HG03565 (cell line): ENCODE data around the gene MYO15A.

Experiments used
- ATAC-seq: cut with Tn5 transposase; IDR thresholded peaks from one replicate; pipeline ENCODE4 v1.9.1; 2021; ENCODE audit warnings: mild to moderate bottlenecking, moderate library complexity; ENCODE audit not compliant: unreplicated experiment

The MYO15A gene

DNA sequence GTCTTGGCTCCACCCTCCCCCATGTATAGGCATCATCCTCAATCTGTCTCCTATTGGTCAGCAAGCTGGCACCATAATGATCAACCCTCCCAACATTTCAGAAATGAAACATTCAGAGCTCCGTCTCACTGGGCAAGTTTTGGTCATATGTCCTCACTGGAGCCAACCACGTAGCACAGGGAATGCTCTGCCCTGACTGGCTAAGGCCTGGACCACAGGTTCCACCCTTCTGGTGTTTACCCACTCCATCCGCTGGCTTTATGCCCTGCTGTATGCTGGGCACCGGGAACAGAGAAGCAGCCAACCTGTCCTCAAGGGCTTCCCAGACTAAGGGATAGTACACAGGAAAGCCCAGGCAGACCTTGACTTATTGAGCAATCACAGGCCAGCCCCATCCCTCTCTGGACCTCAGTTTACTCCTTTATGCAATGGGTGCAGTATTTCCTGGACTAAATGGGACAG, 20.5 kb downstream of the MYO15A start:
- no peak for ATAC-seq

DNA sequence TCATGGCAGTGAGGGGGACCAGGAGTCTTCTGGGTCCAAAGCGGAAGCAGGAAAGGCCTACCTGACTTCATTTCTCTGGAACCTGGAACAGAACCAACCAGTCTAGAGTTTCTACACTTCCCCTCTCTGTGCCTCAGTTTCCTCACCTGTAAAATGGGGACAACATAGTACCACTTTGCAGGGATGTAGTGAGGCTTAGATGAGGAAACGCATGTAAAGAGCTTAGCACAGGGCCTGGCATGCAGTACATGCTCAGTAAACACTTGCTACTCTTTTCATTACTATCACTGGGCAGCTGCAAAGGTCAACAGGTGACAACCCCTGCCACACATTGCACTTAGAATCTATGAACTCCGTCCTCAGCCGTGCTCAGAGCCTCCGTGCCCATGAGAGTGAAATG, 24.2 kb downstream of the MYO15A start:
- no peak for ATAC-seq

DNA sequence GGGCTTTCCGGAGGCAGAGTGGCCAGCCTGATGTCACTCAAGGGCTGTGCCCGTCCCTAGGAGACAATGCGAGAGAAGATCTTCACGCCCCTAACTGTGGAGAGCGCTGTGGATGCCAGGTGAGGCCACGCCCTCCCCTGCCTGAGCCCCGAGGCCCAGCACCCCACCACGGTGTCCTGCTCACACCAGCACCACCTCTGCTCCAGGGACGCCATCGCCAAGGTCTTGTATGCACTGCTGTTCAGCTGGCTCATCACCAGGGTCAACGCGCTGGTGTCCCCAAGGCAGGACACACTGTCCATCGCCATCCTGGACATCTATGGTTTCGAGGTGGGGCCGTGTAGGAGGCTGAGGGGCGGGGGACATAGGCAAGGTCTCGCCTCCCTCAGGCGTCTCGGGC, 27.8 kb downstream of the MYO15A start:
- ATAC-seq = no peak

DNA sequence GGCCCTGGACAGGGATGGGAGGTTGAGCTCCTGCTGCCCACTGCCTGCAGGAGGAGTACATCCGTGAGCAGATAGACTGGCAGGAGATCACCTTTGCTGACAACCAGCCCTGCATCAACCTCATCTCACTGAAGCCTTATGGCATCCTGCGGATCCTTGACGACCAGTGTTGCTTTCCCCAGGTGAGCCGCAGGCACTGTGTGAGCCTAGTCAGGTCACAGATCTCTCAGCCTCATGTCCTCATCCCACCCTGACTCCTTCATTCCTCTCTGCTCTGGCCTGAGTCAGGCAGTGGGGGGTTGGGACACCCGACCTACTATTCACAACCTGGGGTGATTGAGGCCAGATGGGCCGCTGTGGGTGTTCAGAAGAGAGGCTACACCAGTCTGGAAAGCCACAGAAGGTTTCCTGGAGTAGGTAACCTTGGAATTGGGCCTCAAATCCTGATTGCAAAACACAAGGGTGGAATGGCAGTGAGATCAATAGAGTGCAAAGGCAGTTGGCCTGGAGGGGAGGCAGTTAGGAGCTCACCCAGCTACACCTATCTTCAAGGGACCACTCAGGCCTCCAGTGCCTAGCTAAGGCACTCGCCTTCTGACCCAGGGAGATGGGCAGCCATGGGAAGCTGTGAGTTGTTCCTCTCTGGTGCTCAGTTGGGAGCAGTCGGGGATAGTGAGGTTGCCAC, 29.7 kb downstream of the MYO15A start:
- no peak for ATAC-seq

DNA sequence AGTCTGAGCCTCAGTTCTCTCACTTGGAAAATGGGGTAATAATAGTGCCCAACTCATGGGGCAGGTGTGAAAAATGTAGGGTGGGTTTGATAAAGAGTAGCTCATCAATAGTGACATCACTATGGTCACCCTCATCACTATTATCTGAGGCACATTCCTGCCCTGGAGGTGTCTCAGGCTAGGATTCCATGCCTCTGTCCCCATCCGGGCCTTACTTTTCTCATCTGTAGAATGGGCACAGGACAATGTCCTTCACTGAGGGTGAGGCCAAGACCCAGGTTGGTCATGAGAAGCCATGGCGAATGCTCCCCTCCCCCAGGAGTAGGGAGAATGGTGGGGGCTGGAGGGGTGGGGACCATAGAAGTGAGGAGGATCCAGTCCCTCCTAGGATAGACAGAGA, 30.5 kb downstream of the MYO15A start:
- ATAC-seq = no peak

DNA sequence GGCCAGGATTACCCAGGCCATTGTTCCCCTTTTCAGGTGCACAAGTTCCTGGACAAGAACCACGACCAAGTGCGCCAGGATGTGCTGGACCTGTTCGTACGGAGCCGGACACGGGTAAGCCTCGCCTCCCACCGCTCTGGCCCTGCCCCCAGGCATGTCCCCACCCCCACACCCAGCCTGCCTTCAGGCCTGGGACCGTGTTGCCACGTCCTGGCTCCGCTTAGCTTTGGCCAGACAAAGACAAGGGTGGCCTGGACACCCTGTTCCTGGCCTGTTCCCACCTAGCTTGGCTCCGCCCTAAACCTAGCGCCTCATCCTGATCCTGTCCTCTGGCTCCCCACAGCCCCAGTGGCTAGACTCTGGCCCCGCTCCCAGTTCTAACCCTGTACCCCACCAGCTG, 30.9 kb downstream of the MYO15A start:
- no peak for ATAC-seq

DNA sequence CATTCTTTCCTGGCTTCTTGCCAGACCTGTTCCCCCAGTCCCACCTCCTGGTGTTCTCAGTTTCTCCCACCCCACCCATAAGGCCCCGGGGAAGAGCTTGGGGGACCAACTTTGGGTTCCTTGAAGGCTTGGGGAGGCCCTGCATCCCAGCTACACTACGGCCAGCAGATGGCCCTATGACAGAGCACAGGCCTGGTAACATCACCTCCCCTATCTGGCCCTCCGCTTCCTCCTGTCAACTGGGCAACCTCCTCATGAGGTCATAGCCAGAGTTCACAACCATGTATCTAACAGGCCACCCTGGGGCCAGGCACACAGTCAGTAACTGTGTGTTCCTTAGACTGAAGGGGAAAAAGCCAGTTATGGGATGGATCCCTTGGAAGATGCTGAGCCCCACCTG, 31.4 kb downstream of the MYO15A start:
- no peak for ATAC-seq

DNA sequence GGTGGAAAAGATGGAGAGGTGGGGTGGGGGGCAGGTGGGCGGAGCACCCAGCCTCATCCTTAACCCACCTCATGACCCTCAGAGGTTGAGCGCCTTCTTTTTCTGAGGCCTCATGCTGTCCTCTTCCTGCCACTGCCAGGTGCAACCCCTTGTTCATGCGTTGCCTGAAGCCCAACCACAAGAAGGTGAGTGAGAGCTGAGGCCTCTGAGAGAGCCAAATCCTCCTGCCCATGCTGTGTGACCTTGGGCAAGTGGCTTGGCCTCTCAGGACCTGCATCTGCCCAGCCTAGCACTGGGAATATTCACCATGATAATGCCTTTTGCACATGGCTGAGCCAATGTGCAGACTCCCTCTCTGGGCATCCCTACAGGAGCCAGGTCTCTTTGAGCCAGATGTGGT, 32.1 kb downstream of the MYO15A start:
- ATAC-seq = no peak

DNA sequence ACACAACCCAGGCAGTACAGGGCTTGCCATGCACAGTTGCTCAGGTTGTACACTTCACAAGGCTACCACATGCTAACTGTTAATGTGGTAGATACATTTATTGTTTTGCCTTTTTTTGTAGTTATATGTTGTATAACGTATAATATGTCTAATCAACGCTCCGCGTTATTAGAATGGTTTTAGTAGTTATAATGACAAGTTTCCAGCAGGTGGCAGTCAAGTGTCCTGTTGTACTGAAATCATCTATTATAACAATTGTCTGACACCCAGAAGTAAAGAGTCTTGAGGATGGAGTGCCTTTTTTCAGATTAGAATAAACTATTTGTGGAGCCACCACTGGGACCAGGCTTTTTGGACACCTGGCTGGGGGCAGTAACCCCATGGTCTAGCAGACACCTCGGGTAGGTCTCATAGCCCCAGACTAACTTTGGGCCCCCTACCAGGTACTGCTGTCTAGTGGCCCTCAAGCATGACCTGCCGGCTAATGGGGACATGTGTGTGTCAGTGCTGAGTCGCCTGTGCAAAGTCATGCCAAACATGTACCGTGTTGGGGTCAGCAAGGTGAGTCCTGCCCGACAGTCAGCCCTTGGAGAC, 32.8 kb downstream of the MYO15A start:
- no peak for ATAC-seq

DNA sequence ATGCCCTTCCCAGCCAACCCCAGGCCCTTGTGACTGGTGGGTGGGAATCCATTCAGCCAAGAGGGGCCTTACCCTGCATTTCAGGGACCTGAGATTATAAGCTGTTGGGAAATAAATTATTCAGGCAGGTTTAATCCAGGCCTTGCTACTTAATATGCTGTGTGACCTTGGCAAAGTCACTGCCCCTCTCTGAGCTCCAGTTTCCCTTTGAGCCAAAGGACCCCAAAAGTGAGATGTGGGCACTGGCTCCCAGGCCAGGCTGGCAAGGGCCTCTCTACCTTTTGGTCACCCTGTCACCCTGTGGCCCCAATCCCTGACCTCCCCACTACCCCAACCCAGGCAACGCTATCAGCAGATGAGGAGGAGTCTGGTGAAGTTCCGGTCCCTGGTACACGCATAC, 33.9 kb downstream of the MYO15A start:
- no peak for ATAC-seq

DNA sequence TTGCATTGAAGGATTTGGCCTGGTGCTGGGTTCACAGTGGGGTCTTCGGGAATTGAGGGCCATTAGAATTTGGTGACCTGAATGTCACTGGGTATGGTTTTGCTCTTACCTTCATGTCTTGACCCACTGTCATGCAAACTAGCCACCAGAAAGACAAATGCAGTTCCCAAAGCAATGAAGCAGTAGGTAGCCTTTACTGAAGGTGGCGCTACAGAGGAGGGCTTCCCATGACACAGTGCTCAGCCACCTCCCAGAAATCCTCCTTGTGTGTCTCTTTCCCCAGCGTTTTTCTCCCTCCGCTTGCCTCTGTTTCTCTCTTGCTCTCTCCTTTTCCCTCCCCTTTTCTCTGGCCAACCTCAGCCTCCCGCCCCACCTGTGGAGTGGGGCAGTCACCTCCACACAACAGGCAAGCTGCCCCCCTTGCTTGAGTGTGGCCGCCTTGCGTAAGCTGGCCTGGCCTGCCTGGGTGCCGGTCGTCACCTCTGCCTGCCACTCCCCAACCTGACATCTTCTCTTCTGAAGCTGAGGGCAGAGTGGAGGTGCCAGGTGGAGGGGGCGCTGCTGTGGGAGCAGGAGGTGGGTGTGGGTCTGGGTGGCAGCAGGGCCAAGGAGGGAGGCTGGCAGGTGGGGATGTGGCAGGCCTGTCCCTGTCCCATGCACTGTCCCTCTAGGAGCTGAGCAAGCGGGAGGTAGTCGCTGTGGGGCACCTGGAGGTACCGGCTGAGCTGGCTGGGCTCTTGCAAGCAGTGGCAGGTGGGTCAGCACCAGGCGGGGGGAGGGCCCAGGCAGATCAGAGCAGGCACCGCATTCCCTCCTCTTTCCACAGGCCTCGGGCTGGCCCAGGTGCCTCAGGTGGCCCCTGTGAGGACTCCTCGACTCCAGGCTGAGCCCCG, 34.7 kb downstream of the MYO15A start:
- no peak for ATAC-seq

DNA sequence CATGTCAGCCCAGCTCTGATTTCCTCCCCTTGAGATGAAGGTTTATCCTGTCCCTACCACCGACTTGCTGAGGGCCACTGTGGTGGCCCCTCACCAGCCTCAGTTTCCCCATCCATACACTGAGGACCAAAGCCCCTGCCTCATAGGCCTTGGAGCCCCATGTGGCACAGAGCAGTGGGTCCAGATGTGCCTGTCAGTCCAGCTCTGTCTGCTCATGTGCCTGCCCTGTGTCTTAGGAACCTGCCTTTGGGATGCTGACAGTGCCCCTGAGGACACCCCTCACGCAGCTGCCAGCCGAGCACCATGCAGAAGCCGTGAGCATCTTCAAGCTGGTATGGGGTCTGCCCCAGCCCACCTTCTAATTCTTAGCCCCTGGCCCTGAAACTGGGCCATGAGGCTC, 35.7 kb downstream of the MYO15A start:
- ATAC-seq = no peak

DNA sequence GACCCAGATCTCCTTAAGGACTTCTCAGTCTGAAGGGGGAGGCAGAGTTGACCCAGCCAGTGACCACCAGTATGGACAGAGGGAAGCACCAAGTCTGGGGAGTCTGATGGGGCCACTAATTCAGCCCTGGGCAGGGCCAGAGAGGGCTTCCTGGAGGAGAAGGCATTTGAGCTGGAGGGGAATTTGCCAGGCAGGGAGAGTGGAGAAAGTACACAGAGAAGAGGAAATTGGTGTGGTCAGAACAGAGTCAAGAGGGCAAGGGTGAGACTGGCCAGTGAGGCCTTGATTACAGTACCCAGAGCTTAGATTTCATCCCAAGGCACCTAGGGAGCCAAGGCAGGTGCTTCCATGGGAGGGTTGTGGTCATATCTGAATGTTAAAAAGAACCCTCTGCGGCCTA, 36.3 kb downstream of the MYO15A start:
- no peak for ATAC-seq

DNA sequence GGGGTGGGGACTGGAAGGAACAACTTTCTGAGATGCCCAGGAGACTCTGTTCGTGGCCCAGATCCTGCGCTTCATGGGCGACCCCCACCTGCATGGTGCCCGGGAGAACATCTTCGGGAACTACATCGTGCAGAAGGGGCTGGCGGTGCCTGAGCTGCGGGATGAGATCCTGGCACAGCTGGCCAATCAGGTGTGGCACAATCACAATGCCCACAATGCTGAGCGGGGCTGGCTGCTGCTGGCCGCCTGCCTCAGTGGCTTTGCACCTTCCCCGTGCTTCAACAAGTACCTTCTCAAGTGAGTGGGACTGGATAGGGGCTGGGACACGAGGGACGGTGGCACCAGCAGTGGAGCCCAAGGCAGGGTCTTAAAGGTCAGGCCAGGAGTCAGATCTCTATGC, 37.3 kb downstream of the MYO15A start:
- no peak for ATAC-seq

DNA sequence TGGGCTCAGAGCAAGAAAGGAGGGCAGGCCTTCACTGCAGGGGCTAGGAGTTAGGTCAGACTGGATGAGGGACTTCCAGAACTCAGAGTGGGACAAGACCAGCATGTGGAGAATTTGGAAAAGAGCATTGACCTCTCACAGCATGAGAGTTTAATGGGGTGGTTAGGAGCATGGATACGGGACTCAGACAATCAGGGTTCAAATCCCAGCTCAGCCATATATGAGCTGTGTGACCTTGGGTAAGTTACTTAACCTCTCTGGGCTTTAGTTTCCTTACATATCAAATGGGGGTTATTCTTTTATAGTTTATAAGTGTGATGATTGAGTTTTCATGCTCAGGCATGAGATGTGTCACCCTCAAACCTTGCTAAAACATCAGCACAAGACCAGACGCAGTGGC, 37.7 kb downstream of the MYO15A start:
- no peak for ATAC-seq

DNA sequence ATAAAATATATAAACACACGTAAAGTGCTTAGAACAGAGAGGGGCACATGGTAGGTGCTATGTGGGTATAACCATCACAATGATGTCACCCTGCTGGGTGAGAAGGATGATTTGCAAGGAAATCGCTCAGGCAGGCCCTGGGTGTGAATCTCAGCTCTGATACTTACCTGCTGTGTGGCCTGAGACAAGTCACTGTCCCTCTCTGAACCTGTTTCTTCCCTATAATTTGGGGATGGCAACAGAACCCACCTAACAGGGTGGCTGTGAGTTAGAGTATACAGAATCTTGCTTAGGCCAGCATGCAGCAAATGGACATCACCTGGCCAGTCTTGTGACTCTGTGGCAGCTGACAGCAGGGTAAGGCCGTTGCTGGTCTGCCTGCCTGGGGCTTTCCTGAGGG, 38.4 kb downstream of the MYO15A start:
- no peak for ATAC-seq

DNA sequence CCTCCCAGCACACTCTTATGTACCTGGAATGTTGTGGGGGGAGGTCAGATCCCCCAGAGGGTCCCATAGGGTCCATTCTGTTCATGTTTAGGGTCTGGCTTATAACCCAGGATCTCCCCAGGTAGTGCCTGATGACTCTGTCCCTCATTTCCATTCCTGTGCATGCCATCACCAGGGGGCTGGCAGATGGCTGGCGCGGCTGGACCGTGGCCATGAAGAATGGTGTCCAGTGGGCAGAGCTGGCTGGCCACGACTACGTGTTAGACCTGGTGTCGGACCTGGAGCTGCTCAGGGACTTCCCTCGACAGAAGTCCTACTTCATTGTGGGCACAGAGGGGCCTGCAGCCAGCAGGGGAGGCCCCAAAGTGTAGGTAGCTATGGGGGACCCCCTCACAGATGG, 40.0 kb downstream of the MYO15A start:
- no peak for ATAC-seq

DNA sequence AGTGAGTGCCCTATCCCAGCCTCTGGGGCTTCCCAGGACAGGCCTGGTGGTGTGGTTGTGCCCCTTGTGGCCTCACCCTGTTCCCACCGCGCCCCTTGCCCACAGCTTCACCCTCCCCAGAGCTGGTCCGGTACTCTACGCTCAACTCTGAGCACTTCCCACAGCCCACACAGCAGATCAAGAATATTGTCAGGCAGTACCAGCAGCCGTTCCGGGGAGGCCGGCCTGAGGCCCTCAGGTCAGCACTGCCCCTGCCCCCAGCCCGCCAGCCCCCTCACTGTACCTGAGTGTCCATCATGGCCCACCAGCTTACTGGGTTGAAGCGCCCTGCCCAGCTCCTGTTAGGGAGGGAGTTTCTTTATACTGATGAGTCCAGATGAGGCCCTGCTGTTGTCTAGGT, 42.7 kb downstream of the MYO15A start:
- ATAC-seq = no peak

DNA sequence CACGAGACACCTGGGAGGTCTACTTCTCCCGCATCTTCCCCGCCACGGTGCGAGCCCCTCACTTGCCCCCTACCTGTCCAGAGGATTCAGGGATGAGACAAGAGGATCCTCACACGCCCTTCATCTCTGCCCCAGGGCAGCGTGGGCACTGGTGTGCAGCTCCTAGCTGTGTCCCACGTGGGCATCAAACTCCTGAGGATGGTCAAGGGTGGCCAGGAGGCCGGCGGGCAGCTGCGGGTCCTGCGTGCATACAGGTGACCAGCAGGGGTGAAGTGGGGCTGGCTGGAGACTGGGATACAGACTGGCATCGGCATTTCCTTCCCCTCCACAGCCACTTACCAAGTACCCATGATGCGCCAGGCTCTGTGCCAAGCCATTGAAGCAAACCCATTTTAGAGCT, 46.6 kb downstream of the MYO15A start:
- no peak for ATAC-seq

DNA sequence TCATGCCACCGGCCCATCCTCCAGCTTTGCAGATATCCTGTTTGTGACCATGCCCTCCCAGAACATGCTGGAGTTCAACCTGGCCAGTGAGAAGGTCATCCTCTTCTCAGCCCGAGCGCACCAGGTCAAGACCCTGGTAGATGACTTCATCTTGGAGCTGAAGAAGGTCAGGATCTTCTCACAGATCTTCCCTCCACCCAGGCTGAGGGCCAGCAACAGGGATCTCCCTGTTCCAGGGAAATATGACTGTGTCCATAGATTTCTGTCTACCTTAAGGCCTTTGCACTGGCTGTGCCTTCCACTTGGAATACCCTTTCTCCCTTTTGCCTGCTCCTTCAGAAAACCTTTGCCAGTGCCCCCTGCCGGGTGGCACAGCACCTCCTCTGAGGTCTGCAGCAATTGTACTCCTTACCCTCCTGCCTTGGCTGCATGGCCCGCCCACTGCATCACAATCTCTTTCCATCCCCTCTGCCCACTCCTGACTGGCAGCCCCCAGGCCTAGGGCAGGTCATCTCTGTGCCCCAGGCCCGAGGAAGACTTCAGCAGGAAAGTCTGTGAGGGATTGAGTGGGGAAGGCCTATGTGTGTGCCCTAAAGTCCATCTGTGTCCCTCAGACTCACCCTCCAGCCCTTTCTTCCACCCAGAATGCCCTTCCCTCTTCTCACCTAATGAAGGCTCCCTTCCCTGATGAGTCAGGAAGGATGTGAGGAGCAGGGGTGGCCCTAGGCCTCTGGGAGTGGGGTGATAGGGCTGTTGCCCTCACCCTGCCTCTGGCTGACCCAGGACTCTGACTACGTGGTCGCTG, 47.8 kb downstream of the MYO15A start:
- ATAC-seq = no peak

DNA sequence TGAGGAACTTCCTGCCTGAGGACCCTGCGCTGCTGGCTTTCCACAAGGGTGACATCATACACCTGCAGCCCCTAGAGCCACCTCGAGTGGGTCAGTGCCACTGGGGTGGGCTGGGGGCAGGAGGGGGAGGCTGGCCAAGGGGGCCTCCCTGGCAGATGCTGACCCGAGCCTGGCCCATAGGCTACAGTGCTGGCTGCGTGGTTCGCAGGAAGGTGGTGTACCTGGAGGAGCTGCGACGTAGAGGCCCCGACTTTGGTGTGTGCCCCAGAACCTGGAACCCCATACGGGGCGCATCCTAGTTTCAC, 48.4 kb downstream of the MYO15A start:
- ATAC-seq = no peak
